Endothelial cell of umbilical vein (primary cell): ENCODE measurements around the gene TRAIP. TPM values are rescaled to one million over a fixed set of nuclear protein-coding genes. Genes with fewer than 3 reads are reported as not detected.

Experiments used
- BruUV-seq: library from RNA; stranded (reverse); fragments of 400-500 nt; replicated peaks from 2 replicates; lab custom pipeline; 2021; lab: Mats Ljungman, UMichigan
- CTCF ChIA-PET: fragments of 300-600, 350-600 bp; sonication (Branson Sonifier 250); formaldehyde crosslinking; loops from one replicate; lab custom pipeline; 2021; ENCODE audit warnings: antibody characterized with exemption, inconsistent platforms; lab: Charles Lee
- POLR2A ChIA-PET: fragments of 300-600, 350-600 bp; sonication (Branson Sonifier 250); formaldehyde crosslinking; loops from one replicate; lab custom pipeline; 2021; ENCODE audit warnings: antibody characterized with exemption, inconsistent platforms; lab: Charles Lee
- DNase-seq: peaks from one replicate; pipeline ENCODE4 v3.0.0-alpha.2; 2011; ENCODE audit warnings: low read depth, low spot score
- FAIRE-seq: peaks from 2 replicates; lab custom pipeline; 2011; peaks lifted over from hg19 to GRCh38; lab: Jason Lieb, UNC
- H2AFZ ChIP-seq: 2 replicates; pipeline ENCODE4 v1.6.0; 2012; ENCODE audit warnings: low read depth, low read length, control low read depth, inconsistent platforms
- H3K27ac ChIP-seq: 2 replicates; pipeline ENCODE4 v1.5.1; 2011; ENCODE audit warnings: low read depth, mild to moderate bottlenecking, control low read depth, low read length, moderate library complexity; ENCODE audit not compliant: insufficient read depth
- H3K27me3 ChIP-seq, 2 experiments: 2 replicates each; pipeline versions ENCODE4 v1.6.0 to v1.6.1; 2011; ENCODE audit warnings: low read length in 2 of 2, mixed read lengths in 1 of 2; ENCODE audit not compliant: control insufficient read depth in 2 of 2, insufficient read depth in 2 of 2
- H3K36me3 ChIP-seq, 2 experiments: 2 replicates in 1 of 2; 3 replicates in 1 of 2; pipeline ENCODE4 v1.5.1; 2011; ENCODE audit warnings: low read length in 2 of 2, mild to moderate bottlenecking in 1 of 2, moderate library complexity in 1 of 2; ENCODE audit not compliant: control insufficient read depth in 2 of 2, insufficient read depth in 2 of 2; ENCODE audit errors: extremely low read depth in 1 of 2
- H3K4me1 ChIP-seq: 3 replicates; pipeline ENCODE4 v1.5.1; 2011; ENCODE audit warnings: mild to moderate bottlenecking, low read length; ENCODE audit not compliant: control insufficient read depth, insufficient read depth; ENCODE audit errors: extremely low read depth
- H3K4me2 ChIP-seq: 2 replicates; pipeline ENCODE4 v1.6.1; 2011; ENCODE audit warnings: low read length, control low read depth, mixed read lengths; ENCODE audit not compliant: insufficient read depth
- H3K4me3 ChIP-seq, 3 experiments: fragments of 200-600 bp in 1 of 3; sonication (generic), shearing (Covaris generic) in 1 of 3; replicated peaks in 1 of 3; 2 replicates each; pipeline ENCODE4 v1.5.1; 2011 to 2016; ENCODE audit warnings: control low read depth in 3 of 3, low read length in 3 of 3, mild to moderate bottlenecking in 2 of 3, inconsistent platforms in 1 of 3, low read depth in 1 of 3, moderate library complexity in 1 of 3; ENCODE audit not compliant: insufficient read depth in 1 of 3
- H3K79me2 ChIP-seq: 2 replicates; pipeline ENCODE4 v1.6.0; 2012; ENCODE audit warnings: low read length, inconsistent platforms; ENCODE audit not compliant: control insufficient read depth, insufficient read depth
- H3K9ac ChIP-seq: replicated peaks from 2 replicates; pipeline ENCODE3; 2011; ENCODE audit warnings: low read length, control low read depth; ENCODE audit not compliant: insufficient read depth; ENCODE audit errors: extremely low read depth
- H3K9me1 ChIP-seq: replicated peaks from 3 replicates; pipeline ENCODE4 v1.6.0; 2011; ENCODE audit warnings: mild to moderate bottlenecking, low read length; ENCODE audit not compliant: control insufficient read depth, insufficient read depth; ENCODE audit errors: extremely low read depth
- H3K9me3 ChIP-seq: replicated peaks from 2 replicates; pipeline ENCODE4 v1.5.1; 2012; ENCODE audit warnings: low read length, inconsistent platforms; ENCODE audit not compliant: control insufficient read depth, insufficient read depth
- H4K20me1 ChIP-seq: replicated peaks from 2 replicates; pipeline ENCODE3; 2011; ENCODE audit warnings: mild to moderate bottlenecking, low read length; ENCODE audit not compliant: control insufficient read depth, insufficient read depth; ENCODE audit errors: extremely low read depth
- EZH2 ChIP-seq: IDR thresholded peaks from 2 replicates; pipeline ENCODE4 v1.6.1; 2012; ENCODE audit warnings: borderline replicate concordance, low read depth, mild to moderate bottlenecking, moderate library complexity, low read length, inconsistent platforms; ENCODE audit not compliant: severe bottlenecking
- FOS ChIP-seq: IDR thresholded peaks from 2 replicates; pipeline ENCODE4 v1.6.1; 2011; ENCODE audit warnings: mild to moderate bottlenecking, low read length, moderate library complexity, borderline replicate concordance; ENCODE audit not compliant: insufficient read depth
- GATA2 ChIP-seq: IDR thresholded peaks from 2 replicates; pipeline ENCODE4 v1.7.0; 2011; ENCODE audit warnings: low read depth, mild to moderate bottlenecking, moderate library complexity, mixed read lengths, low read length; ENCODE audit not compliant: insufficient read length, insufficient read depth
- JUN ChIP-seq: IDR thresholded peaks from 2 replicates; pipeline ENCODE4 v1.6.1; 2011; ENCODE audit warnings: borderline replicate concordance, low read depth; ENCODE audit not compliant: insufficient read length, insufficient read depth
- MAX ChIP-seq: IDR thresholded peaks from 2 replicates; pipeline ENCODE4 v1.6.1; 2011; ENCODE audit not compliant: insufficient read depth, insufficient read length
- MYC ChIP-seq: IDR thresholded peaks from one replicate; pipeline ENCODE4 v1.6.1; 2011; ENCODE audit warnings: mild to moderate bottlenecking, low read depth, low read length
- POLR2A ChIP-seq: IDR thresholded peaks from 2 replicates; pipeline ENCODE4 v1.6.1; 2012; ENCODE audit warnings: low read depth, mild to moderate bottlenecking, control low read depth, low read length
- POLR2AphosphoS5 ChIP-seq: IDR thresholded peaks from 2 replicates; pipeline ENCODE4 v1.6.1; 2012; ENCODE audit warnings: low read depth, mild to moderate bottlenecking, control low read depth, low read length, moderate library complexity; ENCODE audit not compliant: insufficient read depth
- dilution Hi-C: fragments of 300-500 bp; cut with MboI; formaldehyde crosslinking; loops from one replicate; pipeline ENCODE4 v1.15.0; 2019; ENCODE audit warnings: low sequenced_read_pairs; ENCODE audit not compliant: extremely low pct_ligation_motif_present
- intact Hi-C: fragments of 100-400 bp; cut with micrococcal nuclease; formaldehyde crosslinking; loops from one replicate; pipeline ENCODE4 v1.10.0; 2022
- microRNA-seq: library from miRNA; unstranded; fragments of <30 nt; microRNA quantifications from one replicate; pipeline ENCODE4 v1.2.0, GENCODE V29; 2021; ENCODE audit warnings: borderline number of aligned reads, borderline replicate concordance
- polyA plus RNA-seq, 4 experiments: library from polyadenylated mRNA; depleted of rRNA in 3 of 4; stranded (reverse) in 3 of 4; unstranded in 1 of 4; fragments of >200 nt; gene quantifications; 2 replicates each; pipeline versions ENCODE4 v1.2.1 to v1.2.3, GENCODE V29; 2011 to 2012; ENCODE audit warnings: missing spikeins in 1 of 4
- small RNA-seq: library from RNA; depleted of rRNA; stranded (forward); fragments of <200 nt; gene quantifications from one replicate; pipeline ENCODE3, GENCODE V24; 2012; ENCODE audit warnings: low replicate concordance, low read depth; ENCODE audit not compliant: insufficient read depth, insufficient read length
- total RNA-seq: library from RNA; stranded (reverse); gene quantifications from 2 replicates; pipeline ENCODE4 v1.2.3, GENCODE V29; 2021
- TF ChIP-seq, protein P1 (sequence below), 2 donors: IDR thresholded peaks; 1 replicate in 1 of 2; 2 replicates in 1 of 2; pipeline ENCODE4 v1.5.1; 2011; ENCODE audit warnings: low read length in 2 of 2, mild to moderate bottlenecking in 2 of 2, moderate library complexity in 2 of 2, control low read depth in 1 of 2, inconsistent platforms in 1 of 2, low read depth in 1 of 2; ENCODE audit not compliant: insufficient read depth in 1 of 2; ENCODE audit errors: extremely low read depth in 1 of 2

Gene TRAIP
- total and polyA plus RNA-seq, 2 donors (not counting 3 experiments of a cell fraction or from before 2014, with no cell fraction given) = 9.5 to 13.4 TPM

DNA sequence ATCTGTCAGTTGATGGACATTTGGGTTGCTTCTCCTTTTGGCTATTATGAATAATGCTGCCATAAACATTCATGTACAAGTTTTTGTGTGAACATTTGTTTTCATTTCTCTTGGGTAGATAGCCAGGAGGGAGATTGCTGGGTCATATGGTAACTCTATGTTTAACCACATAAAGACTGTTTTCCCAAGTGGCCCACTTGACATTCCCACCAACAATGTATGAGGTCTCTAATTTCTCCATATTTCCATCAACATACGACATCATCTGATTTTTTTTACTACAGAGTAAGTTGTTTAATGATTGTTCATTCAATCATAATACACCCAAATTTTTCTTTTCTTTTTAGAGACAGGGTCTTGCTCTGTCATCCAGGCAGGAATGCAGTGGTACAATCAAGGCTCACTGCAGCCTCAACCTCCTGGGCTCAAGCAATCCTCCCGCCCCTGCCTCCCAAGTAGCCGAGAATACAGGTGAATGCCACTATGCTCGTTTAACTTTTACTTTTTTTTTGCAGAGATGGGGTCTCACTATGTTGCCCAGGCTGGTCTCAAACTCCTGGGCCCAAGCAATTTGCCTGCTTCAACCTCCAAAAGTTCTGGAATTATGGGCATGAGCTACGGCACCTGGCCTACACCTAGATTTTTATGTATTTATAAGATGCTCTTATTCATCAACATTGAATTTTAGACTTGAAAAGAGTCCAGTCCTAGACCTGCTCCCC, 76.8 kb downstream of the TRAIP start:
- Histone ChIP-seq H3K9ac (no peak overlapping the region), H3K27me3 (no peaks in the 10 kb centered on the region), H3K4me3 (no peak overlapping the region), H3K36me3 (peaks cover 2 to 12% of the 10 kb centered on the region in 2 experiments), H3K4me1 (peaks cover 2% of the 10 kb centered on the region), H2AFZ (no peak overlapping the region), H4K20me1 (peaks cover 4% of the 10 kb centered on the region), H3K9me1 (no peaks in the 10 kb centered on the region), H3K79me2 (peaks cover 77% of the 10 kb centered on the region), H3K9me3 (no peaks in the 10 kb centered on the region), H3K4me2 (no peak overlapping the region), H3K27ac (no peak overlapping the region)
- FAIRE-seq (no peak), DNase-seq (no peak)
- no peak for TF ChIP-seq EZH2
- TF ChIP-seq, protein P1, sequence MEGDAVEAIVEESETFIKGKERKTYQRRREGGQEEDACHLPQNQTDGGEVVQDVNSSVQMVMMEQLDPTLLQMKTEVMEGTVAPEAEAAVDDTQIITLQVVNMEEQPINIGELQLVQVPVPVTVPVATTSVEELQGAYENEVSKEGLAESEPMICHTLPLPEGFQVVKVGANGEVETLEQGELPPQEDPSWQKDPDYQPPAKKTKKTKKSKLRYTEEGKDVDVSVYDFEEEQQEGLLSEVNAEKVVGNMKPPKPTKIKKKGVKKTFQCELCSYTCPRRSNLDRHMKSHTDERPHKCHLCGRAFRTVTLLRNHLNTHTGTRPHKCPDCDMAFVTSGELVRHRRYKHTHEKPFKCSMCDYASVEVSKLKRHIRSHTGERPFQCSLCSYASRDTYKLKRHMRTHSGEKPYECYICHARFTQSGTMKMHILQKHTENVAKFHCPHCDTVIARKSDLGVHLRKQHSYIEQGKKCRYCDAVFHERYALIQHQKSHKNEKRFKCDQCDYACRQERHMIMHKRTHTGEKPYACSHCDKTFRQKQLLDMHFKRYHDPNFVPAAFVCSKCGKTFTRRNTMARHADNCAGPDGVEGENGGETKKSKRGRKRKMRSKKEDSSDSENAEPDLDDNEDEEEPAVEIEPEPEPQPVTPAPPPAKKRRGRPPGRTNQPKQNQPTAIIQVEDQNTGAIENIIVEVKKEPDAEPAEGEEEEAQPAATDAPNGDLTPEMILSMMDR (IDR thresholded peaks at IDR 0.05; ENCODE audit: extremely low read depth in 1 of 2, insufficient read depth in 1 of 2, low read depth in 1 of 2, low read length in 2 of 2) = no peak
- TF ChIP-seq POLR2A = no peak
- TF ChIP-seq POLR2AphosphoS5 = no peak
- no peak for TF ChIP-seq JUN
- TF ChIP-seq MYC = no peak
- TF ChIP-seq GATA2 = no peak
- TF ChIP-seq MAX = no peak
- TF ChIP-seq FOS = no peak
- intact Hi-C loops = no loop called here
- BruUV-seq = no TSS peak
- dilution Hi-C loops = no loop called here
- ChIA-PET POLR2A (no interaction called here), CTCF (interaction anchor here (1.2 to 1.7 kb wide), 2 partner anchors 23 to 60 kb away, joined by 4 to 6 read pairs; partner anchors contain the start of gene INKA1)

Small RNAs within 50 kb of the gene (microRNA-seq; reads per million reads assigned to microRNA genes)
- gene MIR5193 = not detected

Small RNAs within 50 kb of the gene (small RNA-seq; reads per million reads assigned to genes)
- gene RN7SL217P = not detected

Other genes starting within 250 kb of the TRAIP start
- 68.2 and 77.9 TPM in 2 replicates for gene APEH, start 182.2 kb downstream of the TRAIP start, total RNA-seq
- 74.3 and 74.8 TPM in 2 replicates for gene APEH, start 182.2 kb downstream of the TRAIP start, polyA plus RNA-seq
- 6.1 and 8.7 TPM in 2 replicates for gene MST1, start 167.1 kb downstream of the TRAIP start, total RNA-seq
- 15.3 and 17.5 TPM in 2 replicates for gene MST1, start 167.1 kb downstream of the TRAIP start, polyA plus RNA-seq
- gene RNF123, start 167.0 kb downstream of the TRAIP start, total RNA-seq = 43.4 and 51.0 TPM in 2 replicates
- gene RNF123, start 167.0 kb downstream of the TRAIP start, polyA plus RNA-seq = 59.3 and 67.2 TPM in 2 replicates
- 0.21 TPM in 1 of 2 replicates, not detected in the other for gene AMIGO3, start 136.9 kb downstream of the TRAIP start, total RNA-seq
- gene AMIGO3, start 136.9 kb downstream of the TRAIP start, polyA plus RNA-seq = 0.21 and 1.2 TPM in 2 replicates
- 52.5 and 54.5 TPM in 2 replicates for gene GMPPB, start 132.6 kb downstream of the TRAIP start, total RNA-seq
- 61.2 and 62.0 TPM in 2 replicates for gene GMPPB, start 132.6 kb downstream of the TRAIP start, polyA plus RNA-seq
- gene IP6K1, start 70.0 kb downstream of the TRAIP start, total RNA-seq = 54.6 and 60.8 TPM in 2 replicates
- gene IP6K1, start 70.0 kb downstream of the TRAIP start, polyA plus RNA-seq = 42.7 and 47.0 TPM in 2 replicates
- gene CDHR4, start 56.7 kb downstream of the TRAIP start, total RNA-seq = not detected in 2 replicates
- gene CDHR4, start 56.7 kb downstream of the TRAIP start, polyA plus RNA-seq = 0.19 TPM in 1 of 2 replicates, not detected in the other
- 24.0 and 26.5 TPM in 2 replicates for gene INKA1, start 53.3 kb downstream of the TRAIP start, total RNA-seq
- gene INKA1, start 53.3 kb downstream of the TRAIP start, polyA plus RNA-seq = 37.8 and 57.7 TPM in 2 replicates
- 41.9 and 57.4 TPM in 2 replicates for gene UBA7, start 42.6 kb downstream of the TRAIP start, total RNA-seq
- 80.7 and 98.7 TPM in 2 replicates for gene UBA7, start 42.6 kb downstream of the TRAIP start, polyA plus RNA-seq
- not detected in 2 replicates for gene CAMKV, start 13.3 kb upstream of the TRAIP start, total RNA-seq
- not detected in 2 replicates for gene CAMKV, start 13.3 kb upstream of the TRAIP start, polyA plus RNA-seq
- 0.93 and 1.5 TPM in 2 replicates for gene MST1R, start 47.3 kb upstream of the TRAIP start, total RNA-seq
- gene MST1R, start 47.3 kb upstream of the TRAIP start, polyA plus RNA-seq = 2.4 and 3.6 TPM in 2 replicates
- gene MON1A, start 73.2 kb upstream of the TRAIP start, total RNA-seq = 17.0 and 17.5 TPM in 2 replicates
- gene MON1A, start 73.2 kb upstream of the TRAIP start, polyA plus RNA-seq = 31.1 and 37.0 TPM in 2 replicates
- 94.5 and 96.0 TPM in 2 replicates for gene RBM6, start 83.6 kb upstream of the TRAIP start, total RNA-seq
- 24.6 and 30.4 TPM in 2 replicates for gene RBM6, start 83.6 kb upstream of the TRAIP start, polyA plus RNA-seq
- gene RBM5, start 232.4 kb upstream of the TRAIP start, total RNA-seq = 188 and 190 TPM in 2 replicates
- 218 and 281 TPM in 2 replicates for gene RBM5, start 232.4 kb upstream of the TRAIP start, polyA plus RNA-seq